Measurements from ENCODE around the gene NF1. TPM values are rescaled to one million over a fixed set of nuclear protein-coding genes. Genes with fewer than 3 reads are reported as not detected.

The NF1 gene
- total and polyA plus RNA-seq, 8 donors: 45.0 to 57.7 (median 52.0) TPM

GRCh38 chr17:31320241-31320640 lies 225.5 kb downstream of the NF1 start:
- intact Hi-C loops (cut with DNase I): loop anchor here in 1 of 2 donors (10.0 kb wide), 1 partner anchor 55 kb away; no protein-coding TSS in a partner anchor
- H3K4me1 ChIP-seq: peaks cover 0 to 55% of the 10 kb centered on the region in 2 donors
- peak overlapping the region; percentile 82 to 90 for H3K27ac ChIP-seq
- H3K36me3 ChIP-seq: no peaks in the 10 kb centered on the region
- ATAC-seq (no peak), DNase-seq (no peak)
- TF ChIP-seq, protein P1, sequence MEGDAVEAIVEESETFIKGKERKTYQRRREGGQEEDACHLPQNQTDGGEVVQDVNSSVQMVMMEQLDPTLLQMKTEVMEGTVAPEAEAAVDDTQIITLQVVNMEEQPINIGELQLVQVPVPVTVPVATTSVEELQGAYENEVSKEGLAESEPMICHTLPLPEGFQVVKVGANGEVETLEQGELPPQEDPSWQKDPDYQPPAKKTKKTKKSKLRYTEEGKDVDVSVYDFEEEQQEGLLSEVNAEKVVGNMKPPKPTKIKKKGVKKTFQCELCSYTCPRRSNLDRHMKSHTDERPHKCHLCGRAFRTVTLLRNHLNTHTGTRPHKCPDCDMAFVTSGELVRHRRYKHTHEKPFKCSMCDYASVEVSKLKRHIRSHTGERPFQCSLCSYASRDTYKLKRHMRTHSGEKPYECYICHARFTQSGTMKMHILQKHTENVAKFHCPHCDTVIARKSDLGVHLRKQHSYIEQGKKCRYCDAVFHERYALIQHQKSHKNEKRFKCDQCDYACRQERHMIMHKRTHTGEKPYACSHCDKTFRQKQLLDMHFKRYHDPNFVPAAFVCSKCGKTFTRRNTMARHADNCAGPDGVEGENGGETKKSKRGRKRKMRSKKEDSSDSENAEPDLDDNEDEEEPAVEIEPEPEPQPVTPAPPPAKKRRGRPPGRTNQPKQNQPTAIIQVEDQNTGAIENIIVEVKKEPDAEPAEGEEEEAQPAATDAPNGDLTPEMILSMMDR (IDR thresholded peaks at IDR 0.05): no peak
- H3K27me3 ChIP-seq: no peaks in the 10 kb centered on the region
- peak overlapping the region in 1 of 2 donors; percentile 33 for H3K4me3 ChIP-seq
- no peaks in the 10 kb centered on the region for H3K9me3 ChIP-seq

DNA sequence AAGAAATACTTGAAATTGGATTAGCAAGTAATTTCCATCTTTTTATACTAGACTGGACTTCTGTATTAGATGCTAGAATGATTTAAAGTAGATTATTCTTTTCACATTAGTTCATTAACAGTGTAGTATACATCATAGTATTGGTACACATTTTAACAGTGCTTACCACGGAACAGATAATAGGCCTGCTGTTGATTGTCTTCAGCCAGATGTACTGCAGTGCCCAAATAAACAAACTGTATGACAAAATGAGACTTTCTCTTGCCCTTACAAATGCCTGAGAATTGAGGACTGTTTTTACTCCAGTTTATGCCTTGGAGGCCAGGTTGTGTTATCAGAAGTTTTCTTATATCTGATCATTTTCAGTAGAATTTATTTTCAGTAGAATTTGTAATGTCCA lies 226.0 kb downstream of the NF1 start:
- TF ChIP-seq, protein P1 (IDR thresholded peaks at IDR 0.05): no peak
- no peaks in the 10 kb centered on the region for H3K9me3 ChIP-seq
- peak; percentile 44 for ATAC-seq
- peaks cover 0 to 49% of the 10 kb centered on the region in 2 donors for H3K4me1 ChIP-seq
- no peak for DNase-seq
- H3K27me3 ChIP-seq: no peaks in the 10 kb centered on the region
- peak overlapping the region in 1 of 2 donors; percentile 33 for H3K4me3 ChIP-seq
- H3K36me3 ChIP-seq: peaks cover 0 to 3% of the 10 kb centered on the region in 2 donors
- H3K27ac ChIP-seq: peak overlapping the region; percentile 82 to 90
- intact Hi-C loops (cut with DNase I): loop anchor here in 1 of 2 donors (10.0 kb wide), 1 partner anchor 56 kb away; no protein-coding TSS in a partner anchor

DNA sequence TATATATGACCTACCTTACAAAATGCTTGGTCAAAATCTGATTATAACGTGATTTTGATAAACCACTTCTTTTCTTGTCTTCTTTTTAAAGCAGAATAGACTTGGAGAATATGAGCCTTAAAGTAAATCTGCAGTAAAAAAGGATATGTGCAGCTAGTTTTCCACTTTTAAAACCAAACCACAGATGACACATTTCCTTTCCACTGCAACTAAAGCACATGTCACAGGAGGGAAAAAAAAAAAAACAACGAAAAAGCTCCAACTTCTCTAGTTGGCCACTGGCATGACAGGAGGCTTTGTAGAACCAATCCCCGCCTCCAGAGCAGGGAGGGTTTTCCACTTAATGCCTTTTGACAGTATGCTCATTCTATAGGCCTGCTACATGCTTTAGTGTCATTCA lies 226.7 kb downstream of the NF1 start, which contains the start of gene EVI2A:
Gene EVI2A (minus strand): TSS at position 142 of the 400 bp plus-strand sequence. CDS start 2,609 bp downstream, outside the sequence.
- Histone ChIP-seq H3K4me1 (peaks cover 0 to 42% of the 10 kb centered on the region in 2 donors), H3K27me3 (no peaks in the 10 kb centered on the region), H3K27ac (peak within 1 kb of the TSS; percentile 82 to 90), H3K4me3 (peak within 1 kb of the TSS; percentile 3 to 33), H3K36me3 (peaks cover 0 to 10% of the 10 kb centered on the region in 2 donors), H3K9me3 (no peaks in the 10 kb centered on the region)
- peak in 2 of 4 donors; percentile 11 to 72 for DNase-seq
- intact Hi-C loops (cut with DNase I): loop anchor here in 1 of 2 donors (10.0 kb wide), 1 partner anchor 57 kb away; no protein-coding TSS in a partner anchor
- TF ChIP-seq, protein P1 (IDR thresholded peaks at IDR 0.05): no peak
- ATAC-seq: peak; percentile 77

- H3K4me3 ChIP-seq: no peak overlapping the region
- H3K4me1 ChIP-seq: peaks cover 0 to 37% of the 10 kb centered on the region in 2 donors
- no peaks in the 10 kb centered on the region for H3K27me3 ChIP-seq
- DNase-seq: no peak
- intact Hi-C loops (cut with DNase I): loop anchor here in 1 of 2 donors (10.0 kb wide), 1 partner anchor 57 kb away; no protein-coding TSS in a partner anchor
- ATAC-seq: no peak
- TF ChIP-seq, protein P1 (IDR thresholded peaks at IDR 0.05): no peak
- peaks cover 0 to 15% of the 10 kb centered on the region in 2 donors for H3K36me3 ChIP-seq
- peak overlapping the region; percentile 11 to 90 for H3K27ac ChIP-seq
- H3K9me3 ChIP-seq: no peaks in the 10 kb centered on the region
Measured at GRCh38 chr17:31321966-31322365, 227.2 kb downstream of the NF1 start.

DNA sequence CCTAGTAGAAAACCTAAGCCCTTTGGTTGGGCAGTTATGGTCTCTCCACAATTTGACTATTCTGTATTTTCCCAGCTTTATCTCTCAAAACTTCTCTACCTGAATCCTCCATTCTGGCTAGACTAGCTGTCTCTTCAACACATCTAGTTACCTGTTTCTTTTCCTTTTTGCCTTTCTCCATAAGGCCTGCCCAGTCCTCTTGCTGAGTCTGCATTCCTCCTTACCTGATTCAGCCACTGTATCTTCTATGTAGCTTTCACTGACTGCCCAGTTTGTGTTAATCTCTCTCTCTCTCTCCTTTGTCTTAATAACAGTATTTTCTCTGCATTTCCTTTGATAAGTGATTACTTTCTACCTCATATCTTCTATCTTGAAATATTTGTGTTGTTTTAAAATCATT lies 228.8 kb downstream of the NF1 start:
- H3K4me3 ChIP-seq: no peak overlapping the region
- TF ChIP-seq, protein P1 (IDR thresholded peaks at IDR 0.05): no peak
- ATAC-seq: no peak
- H3K4me1 ChIP-seq: peaks cover 0 to 23% of the 10 kb centered on the region in 2 donors
- peaks cover 0 to 30% of the 10 kb centered on the region in 2 donors for H3K36me3 ChIP-seq
- intact Hi-C loops (cut with DNase I): loop anchor here in 1 of 2 donors (10.0 kb wide), 1 partner anchor 59 kb away; no protein-coding TSS in a partner anchor
- no peaks in the 10 kb centered on the region for H3K27me3 ChIP-seq
- H3K9me3 ChIP-seq: no peaks in the 10 kb centered on the region
- H3K27ac ChIP-seq: no peak overlapping the region
- DNase-seq: no peak
